ENCODE results near the gene TXNRD2.

TXNRD2 gene

GRCh38 chr22:19862619-19863246, 78.9 kb downstream of the TXNRD2 start:
- DNase-seq (ENCODE audit: low spot score) = no peak

- no peak for DNase-seq (ENCODE audit: low spot score)
These were observed 81.6 kb downstream of the TXNRD2 start for GRCh38 chr22:19859861-19860510.

GRCh38 chr22:19857382-19857781, 84.2 kb downstream of the TXNRD2 start:
- no peak for DNase-seq (ENCODE audit: low spot score)

GRCh38 chr22:19855504-19856409, 85.9 kb downstream of the TXNRD2 start:
- DNase-seq (ENCODE audit: low spot score) = peak; percentile 30

- DNase-seq (ENCODE audit: low spot score) = peak; percentile 96
These were observed 86.7 kb downstream of the TXNRD2 start, which contains the start of the genes GNB1L and RTL10 for GRCh38 chr22:19854778-19855503. Gene GNB1L, minus strand, starts transcription at chr22:19854874. Its CDS starts 33,519 bp downstream, at chr22:19821355. Gene RTL10, minus strand, starts transcription at chr22:19854874. Its CDS starts 2,613 bp downstream, at chr22:19852261.

- DNase-seq (ENCODE audit: low spot score) = peak; percentile 21
These were observed 87.5 kb downstream of the TXNRD2 start for GRCh38 chr22:19853879-19854777.

GRCh38 chr22:19853058-19853878, 88.3 kb downstream of the TXNRD2 start:
- DNase-seq (ENCODE audit: low spot score) = no peak

GRCh38 chr22:19852177-19852781, 89.3 kb downstream of the TXNRD2 start:
- DNase-seq (ENCODE audit: low spot score) = no peak

- no peak for DNase-seq (ENCODE audit: low spot score)
These were observed 90.1 kb downstream of the TXNRD2 start for GRCh38 chr22:19851291-19852176.

- no peak for DNase-seq (ENCODE audit: low spot score)
These were observed 90.9 kb downstream of the TXNRD2 start for GRCh38 chr22:19850763-19851109.

- no peak for DNase-seq (ENCODE audit: low spot score)
These were observed 91.5 kb downstream of the TXNRD2 start for GRCh38 chr22:19849835-19850762.

- DNase-seq (ENCODE audit: low spot score) = no peak
These were observed 93.1 kb downstream of the TXNRD2 start for GRCh38 chr22:19848298-19849224.

- no peak for DNase-seq (ENCODE audit: low spot score)
These were observed 94.3 kb downstream of the TXNRD2 start for GRCh38 chr22:19847345-19847632.

- DNase-seq (ENCODE audit: low spot score) = no peak
These were observed 94.8 kb downstream of the TXNRD2 start for GRCh38 chr22:19846620-19847344.

GRCh38 chr22:19845054-19845722, 96.4 kb downstream of the TXNRD2 start:
- DNase-seq (ENCODE audit: low spot score) = no peak

All from putamen (tissue), 1 donor.